NCI-H446 (cell line): Measurements from ENCODE around the gene FEV.
"Not testable (repeated sequence)": the region's sequence is repeated elsewhere in the genome, so short reads cannot be mapped to it uniquely, and the experiment has no call there.

Source experiments
- DNase-seq, 2 experiments: peaks; one replicate each; lab custom pipeline; 2025; lab: John Stamatoyannopoulos, UW

The FEV gene

GRCh38 chr2:218931751-218932150 lies 53.2 kb downstream of the FEV start:
- not testable (repeated sequence) for DNase-seq
